GM12878 (cell line): ENCODE results near the gene FUT8. TPM values are rescaled to one million over a fixed set of nuclear protein-coding genes. Genes with fewer than 3 reads are reported as not detected.

Source experiments
- ATAC-seq: fragments of 200-7000 bp; cut with Tn5 transposase; 3 replicates; pipeline ENCODE4 v1.9.1; 2020; ENCODE audit warnings: mild to moderate bottlenecking, moderate library complexity
- BruUV-seq: library from RNA; stranded (reverse); fragments of 400-500 nt; replicated peaks from 2 replicates; lab custom pipeline; 2021; lab: Mats Ljungman, UMichigan
- CTCF ChIA-PET: fragments of 300-600 bp; sonication (Branson Sonifier 250); formaldehyde crosslinking; extraction: SDS; loops from one replicate; lab custom pipeline; 2021; ENCODE audit warnings: inconsistent platforms; lab: Yijun Ruan, JAX
- POLR2A ChIA-PET: fragments of 350-600 bp; formaldehyde crosslinking; extraction: SDS; loops from one replicate; lab custom pipeline; 2021; ENCODE audit warnings: inconsistent platforms; lab: Charles Lee
- RAD21 ChIA-PET: fragments of 300-600 bp; sonication (Branson Sonifier 250); formaldehyde crosslinking; loops from one replicate; lab custom pipeline; 2023; ENCODE audit warnings: antibody characterized with exemption; ENCODE audit not compliant: unreplicated experiment; lab: Charles Lee
- SMC1A ChIA-PET: fragments of 300-600 bp; sonication (Branson Sonifier 250); formaldehyde crosslinking; loops from one replicate; lab custom pipeline; 2023; ENCODE audit not compliant: unreplicated experiment, uncharacterized antibody; lab: Charles Lee
- DNase-seq: peaks from one replicate; pipeline ENCODE4 v3.0.0-alpha.2; 2011; ENCODE audit warnings: low read depth, low spot score
- FAIRE-seq: peaks from 3 replicates; lab custom pipeline; 2011; peaks lifted over from hg19 to GRCh38; lab: Jason Lieb, UNC
- H2AFZ ChIP-seq: 2 replicates; pipeline ENCODE4 v1.6.0; 2011; ENCODE audit warnings: low read depth, low read length, control low read depth; ENCODE audit not compliant: control insufficient read depth
- H3K27ac ChIP-seq: 2 replicates; pipeline ENCODE4 v1.5.1; 2011; ENCODE audit warnings: control low read depth; ENCODE audit not compliant: control insufficient read depth, insufficient read depth
- H3K27me3 ChIP-seq, 2 experiments: replicated peaks in 1 of 2; 2 replicates each; pipeline versions ENCODE4 v1.6.0 to v1.6.1; 2011; ENCODE audit warnings: low read length in 1 of 2; ENCODE audit not compliant: control insufficient read depth in 2 of 2, insufficient read depth in 2 of 2
- H3K36me3 ChIP-seq, 2 experiments: 2 replicates each; pipeline ENCODE4 v1.5.1; 2011; ENCODE audit warnings: low read length in 1 of 2; ENCODE audit not compliant: control insufficient read depth in 2 of 2, insufficient read depth in 2 of 2
- H3K4me1 ChIP-seq: 2 replicates; pipeline ENCODE4 v1.6.1; 2011; ENCODE audit warnings: mild to moderate bottlenecking, low read length, moderate library complexity, mixed read lengths; ENCODE audit not compliant: control insufficient read depth, insufficient read depth
- H3K4me2 ChIP-seq: 2 replicates; pipeline ENCODE4 v1.6.0; 2011; ENCODE audit warnings: control low read depth; ENCODE audit not compliant: control insufficient read depth, insufficient read depth
- H3K4me3 ChIP-seq: fragments of 200-600 bp; sonication (generic); 2 replicates; pipeline ENCODE4 v1.5.1; 2016
- H3K79me2 ChIP-seq: 2 replicates; pipeline ENCODE4 v1.6.0; 2011; ENCODE audit warnings: low read length; ENCODE audit not compliant: control insufficient read depth, insufficient read depth
- H3K9ac ChIP-seq: 2 replicates; pipeline ENCODE4 v1.8.0; 2011; ENCODE audit warnings: low read length, control low read depth, mixed read lengths; ENCODE audit not compliant: control insufficient read depth, insufficient read depth
- H3K9me3 ChIP-seq: replicated peaks from 3 replicates; pipeline ENCODE4 v1.5.1; 2011; ENCODE audit warnings: mild to moderate bottlenecking, low read length; ENCODE audit not compliant: control insufficient read depth, insufficient read depth
- H4K20me1 ChIP-seq: 2 replicates; pipeline ENCODE4 v1.6.0; 2011; ENCODE audit not compliant: control insufficient read depth, insufficient read depth
- ATF7 ChIP-seq: fragments of 450-650 bp; IDR thresholded peaks from 2 replicates; pipeline ENCODE4 v1.6.1; 2016; ENCODE audit warnings: low read depth, mild to moderate bottlenecking
- BRCA1 ChIP-seq: IDR thresholded peaks from 2 replicates; pipeline ENCODE4 v1.6.1; 2011; ENCODE audit warnings: low read depth, low read length, improper control_type of control experiment
- EED ChIP-seq: sonication (generic); IDR thresholded peaks from 2 replicates; pipeline ENCODE4 v1.6.1; 2016; ENCODE audit warnings: antibody characterized with exemption, low read depth
- ESRRA ChIP-seq: IDR thresholded peaks from 2 replicates; pipeline ENCODE4 v1.6.1; 2012; ENCODE audit warnings: mild to moderate bottlenecking, low read length, improper control_type of control experiment
- FOS ChIP-seq: IDR thresholded peaks from 3 replicates; pipeline ENCODE4 v1.6.1; 2011; ENCODE audit warnings: borderline replicate concordance; ENCODE audit not compliant: insufficient read length; ENCODE audit errors: extremely low read depth
- IKZF2 ChIP-seq, 2 experiments: fragments of 450-650 bp; IDR thresholded peaks; 2 replicates each; pipeline ENCODE4 v1.6.1; 2017; ENCODE audit warnings: mild to moderate bottlenecking in 2 of 2, moderate library complexity in 2 of 2
- PAX5 ChIP-seq: IDR thresholded peaks from 2 replicates; pipeline ENCODE4 v1.6.1; 2011; ENCODE audit warnings: low read depth, low read length, borderline replicate concordance
- TCF7 ChIP-seq: IDR thresholded peaks from 2 replicates; pipeline ENCODE4 v1.6.1; 2014; ENCODE audit warnings: antibody characterized with exemption, borderline replicate concordance
- ZBTB11 ChIP-seq: fragments of 450-650 bp; formaldehyde crosslinking; IDR thresholded peaks from 2 replicates; pipeline ENCODE4 v1.5.0; 2022; ENCODE audit warnings: mild to moderate bottlenecking, missing genetic modification characterization
- ZNF622 ChIP-seq: fragments of 450-650 bp; IDR thresholded peaks from 2 replicates; pipeline ENCODE4 v1.6.1; 2017; ENCODE audit warnings: mild to moderate bottlenecking, inconsistent platforms
- WGBS: methylation state at CpG from one replicate; pipeline ENCODE4 v1.1.6; 2016; ENCODE audit warnings: low lambda C conversion rate; ENCODE audit not compliant: insufficient replicate concordance, insufficient coverage; ENCODE audit errors: missing lambda C conversion rate; 5-methylcytosine and 5-hydroxymethylcytosine counted together
- in situ Hi-C: fragments of 300-500 bp; cut with MboI; formaldehyde crosslinking; loops from 9 replicates; pipeline ENCODE4 v1.14.3; 2018; ENCODE audit warnings: mixed read lengths
- intact Hi-C: fragments of 100-400 bp; cut with micrococcal nuclease; formaldehyde crosslinking; loops from one replicate; pipeline ENCODE4 v1.14.2; 2022; ENCODE audit not compliant: unreplicated experiment
- polyA plus RNA-seq, 11 experiments: library from polyadenylated mRNA; depleted of rRNA in 4 of 11; unstranded in 6 of 11; stranded (reverse) in 5 of 11; fragments of >200 nt; fragmentation: Nextera tagmentation in 4 of 11; fragmentation: Illumina TruSeq in 1 of 11; extraction: Ambion mirVana in 4 of 11; extraction: Trizol in 1 of 11; gene quantifications; 1 replicate in 1 of 11; 2 replicates in 10 of 11; pipeline versions ENCODE4 v1.2.1 to v1.2.3, GENCODE V29; 2011 to 2016; ENCODE audit warnings: inconsistent platforms in 2 of 11, missing spikeins in 2 of 11, low read depth in 1 of 11
- total RNA-seq, 4 experiments: library from RNA; depleted of rRNA in 3 of 4; stranded (reverse); fragments of >200 nt in 3 of 4; fragmentation: Illumina TruSeq in 1 of 4; extraction: Trizol in 1 of 4; gene quantifications; 2 replicates each; pipeline versions ENCODE4 v1.2.1 to v1.2.3, GENCODE V29; 2013 to 2021

FUT8 gene
- total and polyA plus RNA-seq, 10 of the 15 experiments (the other 5 are each of a cell fraction or from before 2014, with no cell fraction given) = 21.3 to 106 (median 66.3) TPM

DNA sequence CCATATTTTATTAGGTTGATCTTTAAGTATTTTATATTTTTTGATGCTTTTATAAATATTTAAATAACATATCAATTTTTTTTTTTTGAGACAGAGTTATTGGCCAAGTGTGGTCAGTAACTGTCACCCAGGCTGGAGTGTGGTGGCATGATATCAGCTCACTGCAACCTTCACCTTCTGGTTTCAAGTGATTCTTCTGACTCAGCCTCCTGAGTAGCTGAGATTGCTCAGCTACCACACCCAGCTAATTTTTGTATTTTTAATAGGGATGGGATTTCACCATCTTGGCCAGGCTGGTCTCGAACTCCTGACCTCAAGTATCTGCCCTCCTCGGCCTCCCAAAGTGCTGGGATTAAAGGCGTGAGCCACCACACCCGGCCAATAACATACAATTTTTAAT is 71.1 kb downstream of the FUT8 start (continued):
- TF ChIP-seq ZBTB11 (CRISPR knock-in tag) (no peak), TCF7 (no peak), PAX5 (no peak), BRCA1 (no peak), ESRRA (no peak), ATF7 (no peak)

DNA sequence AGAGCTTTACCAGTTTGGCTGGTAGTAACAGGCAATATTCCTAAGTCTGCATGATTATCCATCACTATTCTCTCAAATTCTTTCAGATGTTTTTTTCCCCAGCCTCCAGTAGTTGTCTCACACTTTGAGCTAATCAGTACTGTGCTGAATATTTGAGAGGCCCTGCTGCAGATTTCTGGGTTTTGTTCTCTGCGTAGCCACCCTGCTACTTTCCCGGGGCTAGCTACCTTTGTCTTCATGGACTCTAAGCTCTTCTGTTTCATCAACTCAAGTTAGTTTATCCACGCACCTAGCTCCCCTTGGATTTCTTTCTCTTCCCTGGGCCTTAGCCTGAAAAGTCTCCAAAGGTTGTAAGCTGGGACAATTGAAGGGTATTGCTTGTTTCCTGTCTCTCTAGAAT is 73.0 kb downstream of the FUT8 start:
- no peak overlapping the region for H2AFZ ChIP-seq
- no peaks in the 10 kb centered on the region for H3K9me3 ChIP-seq
- no peaks in the 10 kb centered on the region for H3K36me3 ChIP-seq
- intact Hi-C loops (no loop called here), in situ Hi-C loops (no loop called here)
- no peak overlapping the region for H3K9ac ChIP-seq
- peaks cover 15% of the 10 kb centered on the region for H3K4me1 ChIP-seq
- no peaks in the 10 kb centered on the region for H3K27me3 ChIP-seq
- H3K4me2 ChIP-seq = no peak overlapping the region
- FAIRE-seq (no peak), ATAC-seq (no peak), DNase-seq (no peak)
- H3K79me2 ChIP-seq = peaks cover 79% of the 10 kb centered on the region
- BruUV-seq = no TSS peak
- H3K27ac ChIP-seq = no peak overlapping the region
- no peak overlapping the region for H3K4me3 ChIP-seq
- ChIA-PET SMC1A (interaction anchor here (0.8 to 3.6 kb wide), 10 partner anchors 8 to 301 kb away, joined by 3 to 42 read pairs (median 4); no protein-coding TSS in a partner anchor), CTCF (interaction anchor here (0.7 to 9.2 kb wide), 5 partner anchors 8 to 475 kb away, joined by 3 to 62 read pairs (median 5); no protein-coding TSS in a partner anchor), POLR2A (interaction anchor here (1.0 to 1.2 kb wide), 2 partner anchors 14 to 18 kb away, joined by 3 read pairs; no protein-coding TSS in a partner anchor)
- H4K20me1 ChIP-seq = no peaks in the 10 kb centered on the region
- TF ChIP-seq ZNF622 = no peak
- TF ChIP-seq IKZF2 (IDR thresholded peaks at IDR 0.05) = no peak
- no peak for TF ChIP-seq EED
- no peak for TF ChIP-seq FOS
- TF ChIP-seq, all 136 proteins: peak for 0
- WGBS = 98% methylated on average over 3 of the region's 3 CpGs
- RAD21 ChIA-PET = interaction anchor here (1.1 to 1.4 kb wide), 3 partner anchors 16 to 70 kb away, joined by 3 to 7 read pairs (median 3); no protein-coding TSS in a partner anchor
